SK-N-MC (cell line): ENCODE data around the gene SLC25A27.

ENCODE experiments used
- EZH2 ChIP-seq: fragments of 200-600 bp; sonication (generic); IDR thresholded peaks from one replicate; pipeline ENCODE4 v1.6.1; 2017; ENCODE audit warnings: antibody characterized with exemption
- FOXP2 ChIP-seq: optimal IDR thresholded peaks from 2 replicates; pipeline ENCODE3; 2011; ENCODE audit warnings: mild to moderate bottlenecking, moderate library complexity; ENCODE audit not compliant: insufficient read depth; ENCODE audit errors: extremely low read length, control extremely low read depth
- POLR2AphosphoS5 ChIP-seq: IDR thresholded peaks from 2 replicates; pipeline ENCODE4 v1.6.1; 2012; ENCODE audit warnings: mild to moderate bottlenecking, low read depth, low read length, borderline replicate concordance

DNA sequence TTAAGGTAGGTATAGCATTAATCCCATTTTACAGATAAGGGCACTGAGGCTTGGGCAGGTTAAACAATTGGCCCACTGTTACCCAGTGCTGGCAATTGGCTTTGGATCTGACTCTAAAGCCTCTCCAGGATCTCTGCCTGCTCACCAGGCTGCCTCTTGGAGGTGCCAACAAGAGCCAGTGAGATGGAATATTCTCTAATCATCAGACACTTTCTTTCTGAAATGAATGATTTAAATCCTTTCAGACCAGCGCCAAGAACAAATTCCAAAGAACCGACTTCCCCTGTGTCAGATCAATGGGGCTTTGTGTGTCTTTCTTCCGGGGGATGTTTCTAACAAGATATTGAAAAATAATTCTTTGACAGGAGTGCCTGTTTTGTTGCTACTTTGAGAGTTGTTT is 23.8 kb upstream of the SLC25A27 start:
- TF ChIP-seq POLR2AphosphoS5 (no peak), EZH2 (no peak), FOXP2 (no peak)
